PC-3 (cell line): Measurements from ENCODE around the gene ADGRF3.

Experiments
- CTCF ChIP-seq: fragments of 300-600 bp; sonication (generic); conservative IDR thresholded peaks from 2 replicates; pipeline ENCODE4 v1.5.1; 2017; ENCODE audit warnings: antibody characterized with exemption, low read depth, mild to moderate bottlenecking, low read length
- EZH2phosphoT487 ChIP-seq: fragments of 300-600 bp; sonication (generic); IDR thresholded peaks from 2 replicates; pipeline ENCODE4 v1.6.1; 2018; ENCODE audit warnings: mild to moderate bottlenecking, antibody characterized with exemption, low read length, borderline replicate concordance

GRCh38 chr2:26326514-26326913, 20.1 kb downstream of the ADGRF3 start:
- TF ChIP-seq CTCF (no peak), EZH2phosphoT487 (no peak)
